NOMO-1 (cell line): ENCODE results near the gene CDH22.

Source experiments
- DNase-seq, 2 experiments: peaks; one replicate each; lab custom pipeline; 2025; ENCODE audit not compliant: unreplicated experiment in 2 of 2; lab: John Stamatoyannopoulos, UW

Gene CDH22

GRCh38 chr20:46272389-46273047 lies 35.8 kb downstream of the CDH22 start:
- DNase-seq = no peak

GRCh38 chr20:46270977-46271744 lies 37.1 kb downstream of the CDH22 start:
- DNase-seq = no peak

GRCh38 chr20:46269372-46269771 lies 38.9 kb downstream of the CDH22 start:
- DNase-seq = no peak

GRCh38 chr20:46268662-46269061 lies 39.6 kb downstream of the CDH22 start:
- no peak for DNase-seq

GRCh38 chr20:46268131-46268614 lies 40.1 kb downstream of the CDH22 start:
- no peak for DNase-seq

- no peak for DNase-seq
Measured at GRCh38 chr20:46267108-46268105, 40.9 kb downstream of the CDH22 start.

- no peak for DNase-seq
Measured at GRCh38 chr20:46265539-46265938, 42.8 kb downstream of the CDH22 start.

GRCh38 chr20:46264391-46265266 lies 43.7 kb downstream of the CDH22 start:
- no peak for DNase-seq

- DNase-seq = no peak
Measured at GRCh38 chr20:46261456-46262253, 46.6 kb downstream of the CDH22 start.

GRCh38 chr20:46260936-46261454 lies 47.3 kb downstream of the CDH22 start:
- no peak for DNase-seq

GRCh38 chr20:46260480-46260879 lies 47.8 kb downstream of the CDH22 start:
- DNase-seq = no peak

- DNase-seq = no peak
Measured at GRCh38 chr20:46259260-46259859, 48.9 kb downstream of the CDH22 start.

- DNase-seq = no peak
Measured at GRCh38 chr20:46257887-46258286, 50.4 kb downstream of the CDH22 start.

- DNase-seq = no peak
Measured at GRCh38 chr20:46256293-46256692, 52.0 kb downstream of the CDH22 start.

GRCh38 chr20:46255440-46256104 lies 52.7 kb downstream of the CDH22 start:
- DNase-seq = no peak

- DNase-seq = no peak
Measured at GRCh38 chr20:46253391-46253790, 54.9 kb downstream of the CDH22 start.

- no peak for DNase-seq
Measured at GRCh38 chr20:46252352-46253091, 55.8 kb downstream of the CDH22 start.
